ENCODE data around the gene TUBB4B.

DNA sequence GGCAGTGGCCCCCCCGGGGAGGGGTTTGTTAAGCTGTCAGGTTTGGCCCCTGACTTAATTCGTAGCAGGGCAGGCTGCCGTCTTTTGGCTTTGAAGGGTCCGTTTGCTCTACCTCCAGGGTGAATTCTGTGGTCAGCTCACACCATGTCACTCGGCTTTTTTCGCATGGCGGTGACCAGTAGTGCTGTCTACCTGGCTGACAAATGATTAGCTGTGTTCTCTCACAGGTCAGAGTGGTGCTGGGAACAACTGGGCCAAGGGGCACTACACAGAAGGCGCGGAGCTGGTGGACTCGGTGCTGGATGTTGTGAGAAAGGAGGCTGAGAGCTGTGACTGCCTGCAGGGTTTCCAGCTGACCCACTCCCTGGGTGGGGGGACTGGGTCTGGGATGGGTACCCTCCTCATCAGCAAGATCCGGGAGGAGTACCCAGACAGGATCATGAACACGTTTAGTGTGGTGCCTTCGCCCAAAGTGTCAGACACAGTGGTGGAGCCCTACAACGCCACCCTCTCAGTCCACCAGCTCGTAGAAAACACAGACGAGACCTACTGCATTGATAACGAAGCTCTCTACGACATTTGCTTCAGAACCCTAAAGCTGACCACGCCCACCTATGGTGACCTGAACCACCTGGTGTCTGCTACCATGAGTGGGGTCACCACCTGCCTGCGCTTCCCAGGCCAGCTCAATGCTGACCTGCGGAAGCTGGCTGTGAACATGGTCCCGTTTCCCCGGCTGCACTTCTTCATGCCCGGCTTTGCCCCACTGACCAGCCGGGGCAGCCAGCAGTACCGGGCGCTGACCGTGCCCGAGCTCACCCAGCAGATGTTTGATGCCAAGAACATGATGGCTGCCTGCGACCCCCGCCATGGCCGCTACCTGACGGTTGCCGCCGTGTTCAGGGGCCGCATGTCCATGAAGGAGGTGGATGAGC, 1.4 kb downstream of the TUBB4B start:
- TF ChIP-seq, protein P1, sequence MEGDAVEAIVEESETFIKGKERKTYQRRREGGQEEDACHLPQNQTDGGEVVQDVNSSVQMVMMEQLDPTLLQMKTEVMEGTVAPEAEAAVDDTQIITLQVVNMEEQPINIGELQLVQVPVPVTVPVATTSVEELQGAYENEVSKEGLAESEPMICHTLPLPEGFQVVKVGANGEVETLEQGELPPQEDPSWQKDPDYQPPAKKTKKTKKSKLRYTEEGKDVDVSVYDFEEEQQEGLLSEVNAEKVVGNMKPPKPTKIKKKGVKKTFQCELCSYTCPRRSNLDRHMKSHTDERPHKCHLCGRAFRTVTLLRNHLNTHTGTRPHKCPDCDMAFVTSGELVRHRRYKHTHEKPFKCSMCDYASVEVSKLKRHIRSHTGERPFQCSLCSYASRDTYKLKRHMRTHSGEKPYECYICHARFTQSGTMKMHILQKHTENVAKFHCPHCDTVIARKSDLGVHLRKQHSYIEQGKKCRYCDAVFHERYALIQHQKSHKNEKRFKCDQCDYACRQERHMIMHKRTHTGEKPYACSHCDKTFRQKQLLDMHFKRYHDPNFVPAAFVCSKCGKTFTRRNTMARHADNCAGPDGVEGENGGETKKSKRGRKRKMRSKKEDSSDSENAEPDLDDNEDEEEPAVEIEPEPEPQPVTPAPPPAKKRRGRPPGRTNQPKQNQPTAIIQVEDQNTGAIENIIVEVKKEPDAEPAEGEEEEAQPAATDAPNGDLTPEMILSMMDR (IDR thresholded peaks at IDR 0.05), result no peak
- TF ChIP-seq POLR2A (IDR thresholded peaks at IDR 0.05), result no peak
